ENCODE measurements around the gene AKAP13.
A peak's percentile ranks its signal among the peaks of the same experiment; 100 is the strongest.
"Not testable (repeated sequence)": the region's sequence is repeated elsewhere in the genome, so short reads cannot be mapped to it uniquely, and the experiment has no call there.

Gene AKAP13

DNA sequence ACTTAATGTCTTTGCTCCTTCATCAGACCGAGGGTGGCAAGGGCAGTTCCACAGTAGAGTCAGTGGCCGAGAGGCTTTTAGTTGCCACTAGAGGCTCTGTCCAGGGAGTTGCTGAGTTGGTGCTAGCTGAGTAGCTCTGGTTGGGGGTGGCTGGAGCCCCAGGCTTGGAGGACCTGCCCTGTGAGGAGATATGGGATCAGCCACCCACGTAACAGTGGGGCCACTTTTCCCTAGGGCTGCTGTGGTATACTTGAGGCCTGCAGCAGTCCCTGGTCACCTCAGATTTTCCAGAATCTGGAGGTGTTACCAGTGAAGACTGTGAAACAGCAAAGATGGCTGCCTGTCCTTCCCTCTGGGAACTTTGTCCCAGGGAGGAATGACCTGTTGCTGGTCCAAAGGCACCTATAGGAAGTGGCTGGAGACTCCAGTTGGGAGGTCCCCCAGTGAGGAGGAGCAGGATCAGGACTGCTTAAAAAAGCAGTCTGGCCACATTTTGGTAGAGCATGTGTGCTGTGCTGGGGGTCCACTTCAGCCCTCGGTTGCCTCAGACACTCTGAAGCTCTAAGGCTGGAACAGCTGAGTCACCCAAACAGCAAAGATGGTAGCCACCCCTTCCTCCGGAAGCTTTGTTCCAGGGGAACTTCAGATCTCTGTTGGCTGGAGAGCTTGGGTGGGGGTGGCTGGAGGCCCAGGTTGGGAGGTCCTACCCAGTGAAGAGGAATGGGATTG lies 72.9 kb downstream of the AKAP13 start:
- no peak for DNase-seq

DNA sequence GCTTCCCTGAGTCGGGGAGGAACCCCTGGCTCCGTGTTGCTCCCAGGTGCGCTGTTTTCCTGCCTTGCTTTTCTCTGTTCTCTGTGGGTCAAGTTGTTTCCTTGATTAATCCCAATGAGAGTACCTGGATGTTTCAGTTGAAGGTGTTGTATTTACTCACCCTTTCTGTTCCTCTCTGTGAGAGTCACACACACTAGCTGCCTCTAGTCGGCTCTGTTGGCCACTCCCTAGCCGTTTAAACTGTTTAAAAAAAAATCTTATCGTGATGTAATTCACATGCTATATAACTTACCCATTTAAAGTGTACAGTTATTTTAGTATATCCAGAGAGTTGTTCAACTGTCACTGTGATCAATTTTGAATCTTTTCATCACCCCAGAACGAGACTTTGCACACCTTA lies 74.0 kb downstream of the AKAP13 start:
- no peak for DNase-seq

DNA sequence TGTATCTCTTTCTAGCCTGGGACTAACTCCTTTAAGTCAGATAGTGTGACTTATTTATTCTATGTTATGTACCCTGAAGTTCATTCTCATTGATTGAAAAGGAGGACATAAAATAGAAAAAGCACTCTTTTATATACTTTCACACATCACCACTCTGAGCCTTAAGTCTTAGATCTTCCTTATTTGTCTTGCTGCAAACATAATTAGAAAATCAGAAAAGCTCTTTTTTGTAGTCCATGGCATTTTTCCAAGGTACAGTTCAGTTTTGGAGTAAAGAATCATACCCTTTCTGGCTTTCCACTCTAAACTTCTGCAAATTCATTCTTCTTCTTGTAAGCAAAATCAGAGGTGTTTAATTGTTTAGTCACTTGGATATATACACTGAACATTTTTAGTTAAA lies 75.5 kb downstream of the AKAP13 start:
- no peak for DNase-seq

DNA sequence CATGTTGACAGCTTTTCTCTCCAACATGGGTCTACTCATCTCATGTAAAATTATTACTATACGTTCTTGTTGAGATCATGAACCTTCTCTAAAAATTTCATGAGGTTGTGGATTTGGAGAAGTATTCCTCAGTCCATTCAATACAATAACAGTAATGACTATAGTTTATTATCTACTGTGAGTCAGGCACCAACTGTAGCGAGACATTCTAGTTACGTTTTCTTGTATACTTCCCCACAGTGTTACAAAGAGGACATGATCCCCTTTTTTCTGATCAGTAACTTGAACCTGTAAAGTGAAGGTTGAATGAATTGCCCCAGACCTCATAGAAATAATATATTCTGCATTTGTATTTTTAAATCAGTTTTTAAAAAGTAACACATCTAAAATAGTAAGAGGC lies 76.4 kb downstream of the AKAP13 start:
- DNase-seq = no peak

DNA sequence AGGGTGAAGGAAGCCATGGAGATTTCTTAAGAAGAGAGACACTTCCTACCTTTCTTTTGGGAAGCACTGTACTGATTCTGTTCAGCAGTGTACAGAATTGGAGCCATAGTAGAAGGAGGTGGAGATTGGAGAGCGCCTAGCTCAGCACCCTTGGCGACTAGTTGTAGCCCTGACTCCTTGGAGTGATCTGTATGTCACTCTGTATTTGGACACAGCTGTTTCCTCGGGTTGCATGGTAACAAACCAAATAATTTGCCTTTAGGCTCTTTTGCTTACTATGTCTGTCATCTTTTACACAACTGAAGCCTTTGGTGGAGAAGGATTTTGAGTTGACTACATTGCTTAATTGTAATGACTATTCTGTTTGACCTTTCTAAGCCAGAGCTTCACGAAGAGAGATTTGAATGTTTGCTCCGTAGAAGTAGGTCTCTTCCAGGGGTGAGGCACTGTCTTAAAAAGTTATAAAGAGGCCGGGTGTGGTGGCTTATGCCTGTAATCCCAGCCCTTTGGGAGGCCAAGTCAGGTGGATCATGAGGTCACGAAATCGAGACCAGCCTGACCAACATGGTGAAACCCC lies 77.1 kb downstream of the AKAP13 start:
- DNase-seq = no peak

DNA sequence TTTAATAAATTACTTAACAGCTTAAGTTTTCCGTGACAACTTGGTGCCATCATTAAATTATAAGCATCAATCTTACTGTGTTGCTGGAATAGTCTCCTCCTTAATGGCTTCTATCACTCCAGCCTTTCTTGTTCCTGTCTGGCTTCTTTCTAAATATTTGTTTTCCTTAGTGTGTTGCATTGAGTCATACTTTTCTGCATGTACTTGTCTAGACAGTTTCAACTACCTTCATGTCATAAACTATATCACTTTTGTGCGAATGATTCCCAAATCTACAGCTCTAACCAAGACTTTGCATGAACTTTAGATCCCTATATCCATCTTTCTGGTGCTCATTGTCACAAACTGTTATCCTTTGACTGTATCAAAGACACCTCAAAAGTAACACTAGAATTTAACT lies 78.4 kb downstream of the AKAP13 start:
- DNase-seq = no peak

DNA sequence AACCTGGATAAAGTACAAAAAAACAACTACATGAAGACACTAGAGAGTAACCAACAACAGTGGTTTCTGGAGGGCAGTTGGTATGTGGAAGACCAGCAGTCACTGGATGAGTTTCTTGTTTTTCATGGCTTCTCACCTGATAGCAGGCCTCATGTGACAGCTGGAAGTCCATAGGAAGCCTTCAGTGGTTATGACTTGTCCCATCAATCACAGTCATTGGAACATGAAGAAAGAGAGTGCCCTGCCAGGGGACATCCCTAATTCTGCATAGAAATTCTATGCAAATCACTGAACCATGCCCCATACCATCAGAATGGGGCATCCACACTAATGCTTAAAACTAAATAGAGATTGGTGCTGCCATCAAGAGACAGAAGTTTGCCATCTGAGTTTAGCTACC lies 81.6 kb downstream of the AKAP13 start:
- no peak for DNase-seq

DNA sequence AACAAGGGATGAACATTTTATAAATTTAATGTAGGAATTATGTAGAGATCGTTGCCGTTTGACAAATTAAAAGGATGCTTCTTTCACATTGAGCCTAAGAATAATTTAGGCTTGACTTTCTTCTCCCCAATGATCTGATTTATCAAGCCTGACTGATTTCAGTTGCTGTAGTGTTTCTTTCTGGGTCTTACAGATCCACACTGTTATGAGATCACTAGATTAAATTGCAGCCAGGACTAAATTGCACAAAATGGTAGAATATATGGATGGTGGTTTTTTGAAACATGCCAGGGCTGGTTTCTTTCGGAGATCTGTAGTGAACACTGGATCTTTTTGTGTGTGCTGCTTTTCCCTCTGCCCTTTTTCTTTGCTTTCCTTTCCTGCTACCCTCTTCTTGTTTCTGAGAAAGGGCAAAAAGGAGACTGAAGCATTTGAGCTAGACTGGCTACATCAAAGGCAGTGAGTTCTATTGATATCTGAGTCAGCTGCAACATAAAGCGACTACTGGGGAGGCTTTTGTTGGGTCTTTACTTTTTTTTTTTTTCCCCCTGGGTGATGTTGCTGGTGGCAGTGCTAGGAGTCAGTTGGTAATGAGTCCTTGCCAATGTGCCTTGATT lies 83.0 kb downstream of the AKAP13 start:
- no peak for DNase-seq

DNA sequence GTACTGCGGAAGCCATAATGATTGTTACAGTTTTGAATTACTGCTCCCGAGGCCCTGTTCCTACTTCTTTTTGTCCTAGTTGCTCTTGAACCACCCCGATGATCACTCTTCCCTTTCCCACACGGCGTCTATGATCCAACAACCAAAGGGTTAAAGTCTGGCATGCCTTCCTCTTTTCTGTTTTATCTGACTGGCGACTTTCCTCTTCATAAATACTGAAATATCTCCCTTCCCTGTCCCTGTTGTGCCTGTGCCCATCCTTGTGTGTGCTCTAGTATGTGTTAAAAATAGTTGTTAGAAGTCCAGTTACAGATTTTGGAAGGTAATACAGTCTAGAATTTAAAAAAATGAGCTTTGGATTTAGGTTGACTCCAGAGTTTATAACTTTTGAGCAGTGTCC lies 83.6 kb downstream of the AKAP13 start:
- no peak for DNase-seq

DNA sequence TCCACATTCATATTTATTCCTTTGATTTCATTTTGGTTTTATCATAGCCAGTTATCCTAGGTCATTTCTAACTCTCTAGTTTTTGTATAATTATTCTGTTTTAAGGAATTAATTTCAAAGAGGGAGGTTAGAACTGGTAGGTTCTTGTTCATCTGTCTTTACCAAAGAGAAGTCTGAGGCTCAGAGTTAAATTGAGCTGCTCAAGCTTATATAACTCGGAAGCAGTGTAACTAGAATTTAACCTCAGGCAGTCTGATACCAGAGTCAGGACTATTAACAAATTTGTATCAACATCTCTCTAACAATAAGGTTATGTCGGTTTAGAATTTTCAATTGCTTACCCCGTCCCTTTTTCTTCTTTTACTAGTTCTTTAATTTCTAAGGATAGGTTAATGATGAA lies 84.1 kb downstream of the AKAP13 start:
- DNase-seq = no peak

DNA sequence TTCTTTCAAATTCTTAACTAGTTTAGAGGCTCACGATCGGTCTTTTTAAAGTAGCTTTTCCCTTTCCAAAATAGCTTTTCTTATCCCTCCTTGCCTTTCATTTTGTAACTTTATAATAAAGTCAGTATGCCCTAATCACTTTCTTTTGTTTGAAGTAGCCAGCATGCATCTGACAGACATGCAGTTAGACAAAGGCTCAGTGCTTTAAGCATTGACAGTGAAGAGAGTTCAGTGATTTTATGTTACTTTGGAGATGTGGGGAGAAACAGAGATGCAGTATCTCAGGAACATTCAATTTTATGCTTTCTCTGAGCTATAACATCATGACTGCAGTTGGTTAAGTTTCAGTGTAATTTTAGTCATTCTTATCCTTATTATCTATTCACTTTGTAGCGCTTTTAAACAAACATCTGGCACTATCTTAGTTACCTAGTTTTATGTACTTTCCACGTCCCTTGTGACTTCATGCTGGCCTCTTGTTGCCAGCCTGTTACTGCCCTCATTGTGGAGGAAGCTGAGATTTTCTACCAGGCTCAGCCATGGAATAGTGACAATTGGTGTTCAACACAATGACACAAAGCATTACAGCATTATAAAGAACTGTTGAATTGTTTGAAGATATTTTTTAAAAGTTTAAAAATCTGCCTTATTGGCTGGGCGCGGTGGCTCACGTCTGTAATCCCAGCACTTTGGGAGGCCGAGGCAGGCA lies 90.3 kb downstream of the AKAP13 start:
- DNase-seq = no peak

DNA sequence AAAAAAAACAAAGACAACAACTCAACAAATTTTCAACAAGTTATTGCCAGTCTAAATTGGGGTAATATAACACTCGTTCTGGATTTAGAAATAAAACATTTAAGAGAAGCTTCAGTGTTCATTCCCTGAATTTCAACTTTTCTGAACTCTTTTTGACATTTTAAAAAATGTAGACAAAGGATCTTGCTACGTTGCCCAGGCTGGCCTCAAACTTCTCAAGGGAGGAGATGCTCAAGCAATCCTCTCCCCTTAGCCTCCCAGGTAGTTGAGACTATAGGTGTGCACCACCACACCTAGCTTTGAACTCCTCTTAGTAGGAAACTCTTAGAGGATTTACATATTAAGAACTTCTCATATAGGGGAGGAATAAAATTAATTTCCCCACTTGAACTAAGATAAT lies 91.9 kb downstream of the AKAP13 start:
- DNase-seq = no peak

DNA sequence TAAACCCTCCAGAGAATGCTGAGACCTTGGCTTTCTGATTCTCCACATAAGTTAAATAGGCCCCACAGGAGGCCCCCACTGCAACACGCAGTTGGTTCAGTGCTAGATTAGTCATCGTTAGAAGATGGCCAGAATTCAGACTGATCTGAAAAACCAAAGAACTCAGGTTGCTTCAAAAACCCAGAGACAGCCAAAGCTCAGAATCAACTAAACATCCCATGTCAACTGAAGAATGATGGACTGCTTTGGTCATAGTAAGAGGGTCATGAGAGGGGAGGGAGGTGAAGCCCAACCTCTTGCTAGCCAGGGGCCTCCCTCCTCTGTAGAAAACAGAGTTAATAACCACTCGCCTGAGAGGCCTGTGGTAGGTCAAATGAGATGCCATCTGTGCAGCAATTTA lies 93.1 kb downstream of the AKAP13 start:
- no peak for DNase-seq

DNA sequence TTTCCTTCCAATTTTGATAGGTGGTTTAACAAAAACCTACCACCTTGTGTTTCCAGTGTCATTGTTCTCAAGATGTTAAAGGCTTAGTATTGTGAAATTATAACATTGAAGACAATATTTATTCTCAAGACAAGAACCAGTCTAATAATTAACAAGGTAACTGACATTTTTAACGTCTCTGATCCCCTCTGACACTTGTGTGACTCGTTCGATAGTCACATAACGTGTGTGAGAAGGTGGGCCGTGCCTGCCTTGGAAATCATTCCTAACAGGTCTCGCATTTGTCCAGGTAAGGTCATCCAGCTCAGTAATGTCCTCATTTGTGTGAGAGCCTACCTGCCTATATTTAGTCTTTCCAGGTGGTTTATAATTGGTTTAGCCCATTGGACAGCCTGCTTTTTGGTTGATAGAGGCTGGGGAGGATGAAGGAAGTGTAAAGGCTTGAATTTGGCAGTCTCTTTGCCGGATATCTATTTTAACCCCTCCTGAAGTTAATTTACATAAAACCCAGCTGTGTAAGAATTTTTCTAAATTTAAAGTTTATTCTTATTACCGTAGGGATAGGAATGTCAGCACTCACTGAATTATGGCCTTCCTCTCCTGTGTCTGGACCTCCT lies 94.4 kb downstream of the AKAP13 start:
- no peak for DNase-seq

DNA sequence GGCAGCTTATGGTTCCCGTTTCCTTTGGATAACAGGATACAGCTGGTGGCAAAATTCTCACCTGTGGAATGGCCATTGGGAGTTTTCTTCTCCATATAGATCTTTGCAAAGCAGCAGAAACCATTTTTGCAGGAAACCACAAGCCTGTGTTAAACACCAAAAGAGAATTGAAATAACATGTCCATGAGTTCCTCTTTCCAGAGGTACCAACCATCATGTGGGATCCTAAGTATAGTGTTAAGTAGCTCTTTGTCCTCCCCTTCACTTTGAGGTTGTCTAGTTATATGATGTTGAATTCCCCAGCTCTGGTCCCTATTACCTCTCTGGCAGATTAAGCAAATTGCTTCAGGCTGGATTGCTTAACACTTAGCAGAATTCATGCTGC lies 94.9 kb downstream of the AKAP13 start:
- no peak for DNase-seq

DNA sequence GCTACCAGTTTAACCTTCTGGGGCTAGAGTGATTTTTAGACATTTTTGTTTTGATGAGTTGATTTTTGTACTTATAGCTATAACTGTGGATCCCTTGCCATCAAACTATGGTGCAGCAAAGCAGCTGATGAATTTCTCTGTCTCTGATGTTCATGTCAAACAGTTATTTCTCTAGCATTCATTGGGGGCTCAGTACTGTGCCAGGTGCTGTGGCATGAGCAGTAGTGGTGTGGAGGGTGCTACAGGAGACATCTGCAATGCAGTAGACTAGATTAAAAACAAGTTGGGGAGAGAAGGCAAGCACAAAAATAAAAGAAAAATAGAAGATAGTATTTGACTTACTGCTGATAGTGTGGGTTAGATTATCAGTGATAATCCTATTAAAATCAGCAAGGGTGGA lies 95.3 kb downstream of the AKAP13 start:
- no peak for DNase-seq

DNA sequence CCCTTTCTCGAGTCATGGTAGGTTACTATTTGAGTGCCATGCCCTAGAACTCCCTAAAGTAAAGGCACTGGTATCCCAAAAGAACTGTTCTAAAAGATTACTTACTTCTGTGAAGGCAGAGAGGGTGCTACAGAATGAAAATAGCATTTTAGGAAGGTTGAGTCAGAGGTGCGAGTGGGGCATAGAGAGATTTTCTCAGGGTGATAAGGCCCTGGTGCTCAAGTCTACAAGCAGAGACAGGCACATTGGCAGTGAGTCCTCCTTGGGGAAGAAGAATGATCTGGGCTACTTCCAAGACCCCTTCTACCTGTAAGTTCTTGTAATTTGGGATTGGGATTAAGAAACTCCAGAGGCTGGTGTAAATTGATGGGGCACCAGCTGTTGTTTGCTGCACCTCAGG lies 96.7 kb downstream of the AKAP13 start:
- no peak for DNase-seq

DNA sequence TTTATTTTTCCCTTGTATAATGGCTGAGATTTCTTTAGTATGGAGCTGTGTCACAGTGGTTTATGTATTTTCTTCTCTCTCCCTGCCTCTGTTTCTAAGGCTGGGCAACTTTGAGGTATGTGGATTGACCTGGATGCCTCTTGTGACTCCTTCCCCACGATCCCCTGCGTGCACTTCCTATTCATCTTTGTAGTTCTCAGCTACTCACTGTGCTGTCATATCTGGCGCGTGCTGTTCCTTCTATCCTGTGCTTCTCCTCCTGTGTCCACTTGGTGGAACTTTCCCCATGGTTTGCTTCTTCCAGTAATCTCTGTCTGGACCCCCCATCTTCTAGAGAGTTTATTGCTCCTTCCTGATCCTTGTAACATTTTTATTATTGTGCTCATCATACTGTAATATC lies 97.3 kb downstream of the AKAP13 start:
- DNase-seq = peak; percentile 25

DNA sequence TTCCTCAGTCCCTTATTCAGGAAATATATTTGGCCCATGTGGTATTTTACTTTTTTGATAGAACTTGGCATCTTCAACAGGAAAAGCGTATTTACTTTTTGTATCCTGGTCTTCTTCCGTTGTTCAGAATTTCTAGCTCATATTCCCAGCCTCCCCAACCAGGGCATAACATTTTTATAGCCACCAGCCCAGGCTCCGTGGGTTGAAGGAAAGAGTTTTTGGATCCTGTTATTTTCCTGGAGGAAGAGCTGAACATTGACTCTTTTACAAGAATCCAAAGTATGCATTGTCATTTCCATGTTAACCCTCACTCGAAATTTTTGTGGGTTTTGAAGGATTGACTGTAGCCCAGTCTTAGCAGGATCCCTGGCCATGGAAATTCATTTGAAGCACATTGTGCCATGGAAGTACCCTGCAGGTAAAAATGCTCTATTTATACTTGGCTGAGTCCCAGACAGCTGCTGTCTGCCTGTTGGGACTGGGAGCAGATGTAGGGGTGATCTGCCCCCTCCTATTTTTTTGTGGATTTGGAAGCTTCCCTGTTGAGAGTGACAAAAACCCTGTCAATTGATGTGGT lies 98.8 kb downstream of the AKAP13 start:
- no peak for DNase-seq

DNA sequence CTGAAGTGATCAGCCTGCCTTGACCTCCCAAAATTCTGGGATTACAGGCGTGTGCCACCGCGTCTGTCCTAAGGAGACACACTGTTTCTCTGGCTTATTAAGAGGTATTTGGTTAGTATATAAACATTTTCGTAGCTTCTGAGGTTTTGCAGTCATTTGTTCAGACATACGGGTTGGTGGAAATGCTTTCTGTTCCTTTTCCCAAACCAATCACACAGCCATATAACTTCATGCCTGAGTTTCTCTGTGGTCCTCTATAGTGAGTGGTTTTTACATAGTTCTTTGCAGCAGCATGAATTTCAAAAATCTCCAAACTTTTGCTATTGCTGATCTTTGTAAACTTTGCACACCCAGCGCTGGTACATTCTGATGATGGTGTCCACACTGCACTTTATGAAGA lies 100.5 kb downstream of the AKAP13 start:
- DNase-seq = no peak

DNA sequence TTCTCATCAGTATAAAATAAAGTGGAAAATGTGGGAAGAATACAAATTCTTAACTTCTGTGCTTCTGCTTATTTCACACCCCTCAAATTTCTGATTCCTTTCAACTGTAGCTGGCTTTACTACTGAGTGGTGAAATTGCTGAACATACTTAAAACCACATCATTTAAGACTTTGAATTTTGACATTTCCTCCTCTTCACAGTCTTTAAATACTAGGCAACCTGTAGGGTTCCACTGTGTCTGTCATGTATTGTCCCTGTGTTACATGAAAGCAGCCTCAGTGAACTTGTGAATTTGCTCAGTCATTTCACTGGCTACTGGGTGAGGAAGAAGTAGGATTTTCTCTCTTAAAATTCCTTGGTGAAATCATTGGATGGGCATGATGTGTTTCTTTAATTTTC lies 101.1 kb downstream of the AKAP13 start:
- DNase-seq = not testable (repeated sequence)

DNA sequence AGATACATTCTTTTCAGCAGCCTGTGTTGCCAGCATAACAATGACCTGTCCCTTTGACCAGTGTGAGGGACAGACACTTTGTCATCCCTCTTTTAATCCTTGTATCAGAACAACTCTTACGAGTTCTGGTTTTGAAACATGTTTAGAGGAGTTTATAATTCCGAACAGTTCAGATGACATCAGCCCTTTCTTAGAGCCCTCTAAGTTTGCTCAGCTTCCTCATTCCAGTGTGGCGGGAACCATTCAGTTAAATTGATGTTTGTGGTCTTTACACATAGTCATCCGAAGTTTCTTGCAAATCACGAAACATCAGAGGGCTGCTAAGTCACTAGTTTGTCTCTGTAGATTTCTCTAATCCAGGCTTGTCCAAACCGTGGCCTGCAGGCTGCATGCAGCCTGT lies 102.5 kb downstream of the AKAP13 start:
- DNase-seq = no peak

DNA sequence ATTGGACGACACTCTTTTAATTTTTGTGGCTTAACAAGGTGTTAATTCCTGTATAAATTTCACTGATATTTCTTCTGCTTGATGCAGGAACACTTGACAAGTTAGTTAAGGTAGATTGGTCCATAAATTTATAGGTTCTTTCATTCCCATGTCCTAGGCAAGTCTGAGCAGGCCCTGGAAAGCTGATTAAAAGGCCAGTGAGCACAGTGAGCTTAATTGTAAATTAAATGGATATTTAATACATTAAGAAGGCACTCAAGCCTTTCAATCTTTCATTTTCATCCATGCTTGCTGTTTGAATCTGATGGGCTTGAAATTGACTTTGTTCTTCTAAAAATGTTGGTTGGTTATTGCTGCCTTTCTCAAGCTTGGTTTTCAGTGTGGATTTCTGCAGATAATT lies 103.6 kb downstream of the AKAP13 start:
- not testable (repeated sequence) for DNase-seq
